Heart left ventricle (tissue), 13 donors: ENCODE measurements around the gene IL23R.

Experiments
- CTCF ChIP-seq, 12 donors: fragments of 200-600 bp; sonication (generic) in 4 of 12; IDR thresholded peaks; one replicate each; pipeline versions ENCODE4 v1.5.0 to v1.8.0; 2018 to 2022; ENCODE audit warnings: antibody characterized with exemption in 12 of 12, mild to moderate bottlenecking in 5 of 12
- POLR2A ChIP-seq, 2 donors: fragments of 450-650 bp; IDR thresholded peaks; one replicate each; pipeline ENCODE4 v1.6.1; 2017; ENCODE audit warnings: antibody characterized with exemption in 2 of 2, mild to moderate bottlenecking in 2 of 2, moderate library complexity in 2 of 2
- donor health status: ischemic (EF 13 %, LVEDD 7.1; RV severe dilation, severe dysfunction).
- donor health status: DM: no; HTN: yes; CAD: no.
- donor health status: DM: no; HTN: no; CAD: no.
- donor health status: ischemic (EF 25% LVEDD 6.9; RV normal size, moderate dysfunction).
- donor health status: ischemic (EF 25% LVEDD 5.7; RV mildly dilated, moderate dysfunction).
- donor health status: ischemic (EF 35%, LVEDD 5.7; RV mildly dilated, moderate dysfunction).
- donor health status: nonischemic (EF 11% LVEDD 7.7; RV severe dilation, severe dysfunction).
- donor health status: DM: yes; HTN: yes; CAD: no.
- donor health status: PGD.
- donor health status: ischemic (EF 29% LVEDD 5.4; RV normal size, mild dysfunction).
- donor health status: nonischemic (EF 23%, LVEDD 6.1; RV moderate dilation, normal function).

- TF ChIP-seq POLR2A (IDR thresholded peaks at IDR 0.05) (no peak), CTCF (IDR thresholded peaks at IDR 0.05) (no peak)
These were observed 75.8 kb downstream of the IL23R start for GRCh38 chr1:67242016-67242415.
